Measurements from ENCODE around the gene SAP25. TPM values are rescaled to one million over a fixed set of nuclear protein-coding genes. Genes with fewer than 3 reads are reported as not detected.

The SAP25 gene
- total and polyA plus RNA-seq, 4 donors = 0.33 to 0.84 (median 0.56) TPM; not detected in 1

DNA sequence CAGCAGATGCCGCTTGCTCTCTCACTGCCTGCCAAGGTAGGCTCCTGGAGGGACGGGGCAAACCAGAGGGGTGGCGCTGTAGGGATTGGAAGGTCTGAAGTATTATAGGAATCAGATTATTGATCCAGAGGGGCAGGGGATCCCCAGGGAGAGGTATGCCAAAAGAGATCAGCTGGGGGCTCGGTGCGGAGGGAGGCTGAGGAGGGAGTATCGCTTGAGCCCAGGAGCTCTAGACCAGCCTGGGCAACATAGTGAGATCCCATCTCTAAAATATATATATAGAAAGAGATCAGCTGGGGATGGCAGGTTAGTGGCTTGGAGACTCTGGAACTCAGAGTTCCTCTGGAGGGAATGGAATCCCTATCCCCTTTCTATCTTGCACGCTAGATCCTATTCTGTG is 21.5 kb upstream of the SAP25 start:
- Histone ChIP-seq H3K4me3 (ENCODE audit: low read depth in 1 of 3, low read length in 3 of 3) (no peak overlapping the region), H3K9me3 (ENCODE audit: control insufficient read depth in 4 of 4, low read length in 3 of 4) (no peaks in the 10 kb centered on the region), H3K36me3 (ENCODE audit: control insufficient read depth in 4 of 4, insufficient read depth in 3 of 4, low read depth in 1 of 4, low read length in 3 of 4) (no peaks in the 10 kb centered on the region), H3K9ac (ENCODE audit: low read depth in 1 of 2, low read length in 2 of 2) (no peak overlapping the region), H3K27ac (ENCODE audit: low read depth in 1 of 2, low read length in 2 of 2) (no peak overlapping the region), H3K27me3 (ENCODE audit: control insufficient read depth in 4 of 4, insufficient read depth in 4 of 4, low read length in 3 of 4) (no peaks in the 10 kb centered on the region), H3K4me1 (ENCODE audit: control insufficient read depth in 4 of 4, insufficient read depth in 4 of 4, low read length in 3 of 4) (no peaks in the 10 kb centered on the region)
- no peak for TF ChIP-seq FOXA1 (IDR thresholded peaks at IDR 0.05)
- no peak for TF ChIP-seq TAF1 (conservative IDR thresholded peaks at IDR 0.05)
- TF ChIP-seq EGR1 (IDR thresholded peaks at IDR 0.05; ENCODE audit: low read depth in 2 of 2) = no peak
- TF ChIP-seq SP1 (IDR thresholded peaks at IDR 0.05) = no peak
- TF ChIP-seq, protein P1, sequence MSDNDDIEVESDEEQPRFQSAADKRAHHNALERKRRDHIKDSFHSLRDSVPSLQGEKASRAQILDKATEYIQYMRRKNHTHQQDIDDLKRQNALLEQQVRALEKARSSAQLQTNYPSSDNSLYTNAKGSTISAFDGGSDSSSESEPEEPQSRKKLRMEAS (IDR thresholded peaks at IDR 0.05) = no peak
- TF ChIP-seq, protein P2, sequence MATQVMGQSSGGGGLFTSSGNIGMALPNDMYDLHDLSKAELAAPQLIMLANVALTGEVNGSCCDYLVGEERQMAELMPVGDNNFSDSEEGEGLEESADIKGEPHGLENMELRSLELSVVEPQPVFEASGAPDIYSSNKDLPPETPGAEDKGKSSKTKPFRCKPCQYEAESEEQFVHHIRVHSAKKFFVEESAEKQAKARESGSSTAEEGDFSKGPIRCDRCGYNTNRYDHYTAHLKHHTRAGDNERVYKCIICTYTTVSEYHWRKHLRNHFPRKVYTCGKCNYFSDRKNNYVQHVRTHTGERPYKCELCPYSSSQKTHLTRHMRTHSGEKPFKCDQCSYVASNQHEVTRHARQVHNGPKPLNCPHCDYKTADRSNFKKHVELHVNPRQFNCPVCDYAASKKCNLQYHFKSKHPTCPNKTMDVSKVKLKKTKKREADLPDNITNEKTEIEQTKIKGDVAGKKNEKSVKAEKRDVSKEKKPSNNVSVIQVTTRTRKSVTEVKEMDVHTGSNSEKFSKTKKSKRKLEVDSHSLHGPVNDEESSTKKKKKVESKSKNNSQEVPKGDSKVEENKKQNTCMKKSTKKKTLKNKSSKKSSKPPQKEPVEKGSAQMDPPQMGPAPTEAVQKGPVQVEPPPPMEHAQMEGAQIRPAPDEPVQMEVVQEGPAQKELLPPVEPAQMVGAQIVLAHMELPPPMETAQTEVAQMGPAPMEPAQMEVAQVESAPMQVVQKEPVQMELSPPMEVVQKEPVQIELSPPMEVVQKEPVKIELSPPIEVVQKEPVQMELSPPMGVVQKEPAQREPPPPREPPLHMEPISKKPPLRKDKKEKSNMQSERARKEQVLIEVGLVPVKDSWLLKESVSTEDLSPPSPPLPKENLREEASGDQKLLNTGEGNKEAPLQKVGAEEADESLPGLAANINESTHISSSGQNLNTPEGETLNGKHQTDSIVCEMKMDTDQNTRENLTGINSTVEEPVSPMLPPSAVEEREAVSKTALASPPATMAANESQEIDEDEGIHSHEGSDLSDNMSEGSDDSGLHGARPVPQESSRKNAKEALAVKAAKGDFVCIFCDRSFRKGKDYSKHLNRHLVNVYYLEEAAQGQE (IDR thresholded peaks at IDR 0.05) = no peak
- TF ChIP-seq, protein P3, sequence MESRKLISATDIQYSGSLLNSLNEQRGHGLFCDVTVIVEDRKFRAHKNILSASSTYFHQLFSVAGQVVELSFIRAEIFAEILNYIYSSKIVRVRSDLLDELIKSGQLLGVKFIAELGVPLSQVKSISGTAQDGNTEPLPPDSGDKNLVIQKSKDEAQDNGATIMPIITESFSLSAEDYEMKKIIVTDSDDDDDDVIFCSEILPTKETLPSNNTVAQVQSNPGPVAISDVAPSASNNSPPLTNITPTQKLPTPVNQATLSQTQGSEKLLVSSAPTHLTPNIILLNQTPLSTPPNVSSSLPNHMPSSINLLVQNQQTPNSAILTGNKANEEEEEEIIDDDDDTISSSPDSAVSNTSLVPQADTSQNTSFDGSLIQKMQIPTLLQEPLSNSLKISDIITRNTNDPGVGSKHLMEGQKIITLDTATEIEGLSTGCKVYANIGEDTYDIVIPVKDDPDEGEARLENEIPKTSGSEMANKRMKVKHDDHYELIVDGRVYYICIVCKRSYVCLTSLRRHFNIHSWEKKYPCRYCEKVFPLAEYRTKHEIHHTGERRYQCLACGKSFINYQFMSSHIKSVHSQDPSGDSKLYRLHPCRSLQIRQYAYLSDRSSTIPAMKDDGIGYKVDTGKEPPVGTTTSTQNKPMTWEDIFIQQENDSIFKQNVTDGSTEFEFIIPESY (IDR thresholded peaks at IDR 0.05) = no peak
- TF ChIP-seq RXRA (IDR thresholded peaks at IDR 0.05) = no peak
- no peak for TF ChIP-seq GABPA (IDR thresholded peaks at IDR 0.05 in 1 of 2, conservative IDR thresholded peaks at IDR 0.05 in 1 of 2)
- no peak for TF ChIP-seq JUND (IDR thresholded peaks at IDR 0.05)
- TF ChIP-seq, protein P4, sequence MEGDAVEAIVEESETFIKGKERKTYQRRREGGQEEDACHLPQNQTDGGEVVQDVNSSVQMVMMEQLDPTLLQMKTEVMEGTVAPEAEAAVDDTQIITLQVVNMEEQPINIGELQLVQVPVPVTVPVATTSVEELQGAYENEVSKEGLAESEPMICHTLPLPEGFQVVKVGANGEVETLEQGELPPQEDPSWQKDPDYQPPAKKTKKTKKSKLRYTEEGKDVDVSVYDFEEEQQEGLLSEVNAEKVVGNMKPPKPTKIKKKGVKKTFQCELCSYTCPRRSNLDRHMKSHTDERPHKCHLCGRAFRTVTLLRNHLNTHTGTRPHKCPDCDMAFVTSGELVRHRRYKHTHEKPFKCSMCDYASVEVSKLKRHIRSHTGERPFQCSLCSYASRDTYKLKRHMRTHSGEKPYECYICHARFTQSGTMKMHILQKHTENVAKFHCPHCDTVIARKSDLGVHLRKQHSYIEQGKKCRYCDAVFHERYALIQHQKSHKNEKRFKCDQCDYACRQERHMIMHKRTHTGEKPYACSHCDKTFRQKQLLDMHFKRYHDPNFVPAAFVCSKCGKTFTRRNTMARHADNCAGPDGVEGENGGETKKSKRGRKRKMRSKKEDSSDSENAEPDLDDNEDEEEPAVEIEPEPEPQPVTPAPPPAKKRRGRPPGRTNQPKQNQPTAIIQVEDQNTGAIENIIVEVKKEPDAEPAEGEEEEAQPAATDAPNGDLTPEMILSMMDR (IDR thresholded peaks at IDR 0.05; ENCODE audit: low read depth, low read length, missing input control) = no peak
- TF ChIP-seq FOXA2 (IDR thresholded peaks at IDR 0.05) = no peak
- no peak for TF ChIP-seq HNF4G (IDR thresholded peaks at IDR 0.05)
- TF ChIP-seq YY1 (IDR thresholded peaks at IDR 0.05) = no peak
- TF ChIP-seq HNF4A (conservative IDR thresholded peaks at IDR 0.05) = no peak
- no peak for TF ChIP-seq RAD21 (IDR thresholded peaks at IDR 0.05)
- TF ChIP-seq NR2F2 (IDR thresholded peaks at IDR 0.05) = no peak
- TF ChIP-seq, protein P5, sequence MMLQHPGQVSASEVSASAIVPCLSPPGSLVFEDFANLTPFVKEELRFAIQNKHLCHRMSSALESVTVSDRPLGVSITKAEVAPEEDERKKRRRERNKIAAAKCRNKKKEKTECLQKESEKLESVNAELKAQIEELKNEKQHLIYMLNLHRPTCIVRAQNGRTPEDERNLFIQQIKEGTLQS (IDR thresholded peaks at IDR 0.05) = no peak
- no peak for DNase-seq (ENCODE audit: low spot score)
- 97% methylated on average over 7 of the region's 7 CpGs for WGBS
